ENCODE results near the gene ZRANB1. TPM values are rescaled to one million over a fixed set of nuclear protein-coding genes. Genes with fewer than 3 reads are reported as not detected.
"Not testable (repeated sequence)": the region's sequence is repeated elsewhere in the genome, so short reads cannot be mapped to it uniquely, and the experiment has no call there.

ZRANB1 gene
- total and polyA plus RNA-seq, 2 donors from 2014 or later, result 8.9 to 17.5 TPM

DNA sequence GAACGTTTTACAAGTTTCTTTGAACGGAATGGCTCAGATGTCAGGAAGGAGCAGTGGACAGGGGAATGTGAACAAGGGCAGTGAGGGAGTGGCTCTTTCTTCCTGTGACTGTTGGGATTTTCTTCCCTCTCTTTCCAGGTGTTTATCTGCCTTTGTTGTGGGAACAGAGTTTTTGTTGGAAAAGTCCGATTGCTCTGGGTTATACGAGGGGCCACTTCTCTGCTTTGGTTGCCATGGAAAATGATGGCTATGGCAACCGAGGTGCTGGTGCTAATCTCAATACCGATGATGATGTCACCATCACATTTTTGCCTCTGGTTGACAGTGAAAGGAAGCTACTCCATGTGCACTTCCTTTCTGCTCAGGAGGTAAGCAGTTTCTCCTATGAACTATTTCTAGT, 41.4 kb downstream of the ZRANB1 start:
- TF ChIP-seq CTCF (IDR thresholded peaks at IDR 0.05; ENCODE audit: borderline replicate concordance, extremely low read depth, insufficient read depth), result no peak
- Histone ChIP-seq H3K36me3 (ENCODE audit: control insufficient read depth in 2 of 3, insufficient read depth in 3 of 3, low read length in 3 of 3) (peaks cover 13 to 24% (median 13%) of the 10 kb centered on the region in 3 donors), H3K9me3 (ENCODE audit: control insufficient read depth in 2 of 3, insufficient read depth in 1 of 3, low read length in 3 of 3) (no peaks in the 10 kb centered on the region), H3K4me1 (ENCODE audit: control insufficient read depth in 2 of 3, insufficient read depth in 2 of 3, low read depth in 1 of 3, low read length in 3 of 3) (no peaks in the 10 kb centered on the region), H3K27ac (ENCODE audit: low read depth in 2 of 2, low read length in 2 of 2) (no peak overlapping the region), H3K4me3 (ENCODE audit: low read length in 3 of 3) (no peak overlapping the region), H3K9ac (ENCODE audit: low read length in 3 of 3) (no peak overlapping the region), H3K27me3 (ENCODE audit: control insufficient read depth, insufficient read depth, low read length) (no peaks in the 10 kb centered on the region)
- FAIRE-seq (no peak), DNase-seq (peak in 2 of 5 donors; percentile 35 to 40)
- intact Hi-C loops (cut with DNase I), result no loop called here

DNA sequence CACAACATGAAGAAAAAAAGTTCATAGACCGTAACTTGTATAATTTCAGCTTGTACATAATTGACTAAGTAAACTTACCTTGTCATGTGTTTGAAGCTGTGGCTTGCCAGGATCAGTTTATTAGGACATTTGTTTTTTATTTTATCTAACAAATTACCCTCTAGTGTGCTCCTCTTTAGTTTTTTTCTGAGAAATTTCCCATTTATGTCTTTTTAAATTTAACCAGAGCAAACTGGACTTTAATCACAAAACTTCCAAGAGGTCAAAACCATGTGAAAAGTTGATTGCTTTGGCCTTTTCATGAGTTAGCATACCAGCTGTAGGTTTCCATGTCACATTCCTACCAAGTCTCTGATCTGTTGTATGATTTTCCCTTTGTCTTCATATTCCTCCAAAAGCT, 42.5 kb downstream of the ZRANB1 start:
- peaks cover 13 to 24% (median 13%) of the 10 kb centered on the region in 3 donors for H3K36me3 ChIP-seq (ENCODE audit: control insufficient read depth in 2 of 3, insufficient read depth in 3 of 3, low read length in 3 of 3)
- H3K9me3 ChIP-seq (ENCODE audit: control insufficient read depth in 2 of 3, insufficient read depth in 1 of 3, low read length in 3 of 3), result no peaks in the 10 kb centered on the region
- TF ChIP-seq CTCF (IDR thresholded peaks at IDR 0.05; ENCODE audit: borderline replicate concordance, extremely low read depth, insufficient read depth), result no peak
- H3K27ac ChIP-seq (ENCODE audit: low read depth in 2 of 2, low read length in 2 of 2), result peak overlapping the region in 1 of 2 donors; percentile 13
- no peak for DNase-seq
- no peak overlapping the region for H3K9ac ChIP-seq (ENCODE audit: low read length in 3 of 3)
- H3K27me3 ChIP-seq (ENCODE audit: control insufficient read depth, insufficient read depth, low read length), result no peaks in the 10 kb centered on the region
- FAIRE-seq, result no peak
- intact Hi-C loops (cut with DNase I), result no loop called here
- H3K4me1 ChIP-seq (ENCODE audit: control insufficient read depth in 2 of 3, insufficient read depth in 2 of 3, low read depth in 1 of 3, low read length in 3 of 3), result no peaks in the 10 kb centered on the region
- H3K4me3 ChIP-seq (ENCODE audit: low read length in 3 of 3), result no peak overlapping the region

DNA sequence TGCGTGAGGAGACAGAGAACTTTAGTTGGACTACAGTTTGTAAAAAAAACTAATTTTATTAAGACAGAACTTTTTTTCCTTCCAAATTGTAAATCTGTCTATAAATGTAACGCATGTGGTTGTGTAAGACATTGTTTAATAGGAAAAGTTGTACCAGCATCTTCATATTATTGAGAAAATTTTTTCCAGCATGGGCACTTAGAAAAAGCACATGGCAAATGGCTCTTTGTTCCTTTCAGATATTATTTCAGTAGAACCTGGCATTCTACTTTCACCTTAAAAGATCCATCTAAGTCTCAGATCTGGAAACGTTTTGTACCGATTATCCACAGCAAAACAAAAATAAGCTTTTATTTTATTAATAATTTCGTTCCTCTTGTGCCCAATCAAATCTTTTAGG, 43.2 kb downstream of the ZRANB1 start:
- H3K36me3 ChIP-seq (ENCODE audit: control insufficient read depth in 2 of 3, insufficient read depth in 3 of 3, low read length in 3 of 3), result peaks cover 13 to 24% (median 13%) of the 10 kb centered on the region in 3 donors
- no peak for TF ChIP-seq CTCF (IDR thresholded peaks at IDR 0.05; ENCODE audit: borderline replicate concordance, extremely low read depth, insufficient read depth)

GRCh38 chr10:124987788-124988187, 45.9 kb downstream of the ZRANB1 start:
- Histone ChIP-seq H3K4me1 (ENCODE audit: control insufficient read depth in 2 of 3, insufficient read depth in 2 of 3, low read depth in 1 of 3, low read length in 3 of 3) (no peaks in the 10 kb centered on the region), H3K4me3 (ENCODE audit: low read length in 3 of 3) (no peak overlapping the region), H3K27me3 (ENCODE audit: control insufficient read depth, insufficient read depth, low read length) (no peaks in the 10 kb centered on the region), H3K9me3 (ENCODE audit: control insufficient read depth in 2 of 3, insufficient read depth in 1 of 3, low read length in 3 of 3) (no peaks in the 10 kb centered on the region), H3K27ac (ENCODE audit: low read depth in 2 of 2, low read length in 2 of 2) (no peak overlapping the region), H3K9ac (ENCODE audit: low read length in 3 of 3) (no peak overlapping the region), H3K36me3 (ENCODE audit: control insufficient read depth in 2 of 3, insufficient read depth in 3 of 3, low read length in 3 of 3) (peaks cover 15 to 37% (median 27%) of the 10 kb centered on the region in 3 donors)
- intact Hi-C loops (cut with DNase I), result no loop called here
- FAIRE-seq, result no peak
- no peak for TF ChIP-seq CTCF (IDR thresholded peaks at IDR 0.05; ENCODE audit: borderline replicate concordance, extremely low read depth, insufficient read depth)
- no peak for DNase-seq

More for the DNA sequence above, 43.2 kb downstream of the ZRANB1 start:
- Histone ChIP-seq H3K27ac (ENCODE audit: low read depth in 2 of 2, low read length in 2 of 2) (no peak overlapping the region), H3K4me1 (ENCODE audit: control insufficient read depth in 2 of 3, insufficient read depth in 2 of 3, low read depth in 1 of 3, low read length in 3 of 3) (no peaks in the 10 kb centered on the region), H3K9ac (ENCODE audit: low read length in 3 of 3) (no peak overlapping the region), H3K4me3 (ENCODE audit: low read length in 3 of 3) (no peak overlapping the region), H3K9me3 (ENCODE audit: control insufficient read depth in 2 of 3, insufficient read depth in 1 of 3, low read length in 3 of 3) (no peaks in the 10 kb centered on the region), H3K27me3 (ENCODE audit: control insufficient read depth, insufficient read depth, low read length) (no peaks in the 10 kb centered on the region)
- no peak for FAIRE-seq
- no peak for DNase-seq
- intact Hi-C loops (cut with DNase I), result no loop called here

DNA sequence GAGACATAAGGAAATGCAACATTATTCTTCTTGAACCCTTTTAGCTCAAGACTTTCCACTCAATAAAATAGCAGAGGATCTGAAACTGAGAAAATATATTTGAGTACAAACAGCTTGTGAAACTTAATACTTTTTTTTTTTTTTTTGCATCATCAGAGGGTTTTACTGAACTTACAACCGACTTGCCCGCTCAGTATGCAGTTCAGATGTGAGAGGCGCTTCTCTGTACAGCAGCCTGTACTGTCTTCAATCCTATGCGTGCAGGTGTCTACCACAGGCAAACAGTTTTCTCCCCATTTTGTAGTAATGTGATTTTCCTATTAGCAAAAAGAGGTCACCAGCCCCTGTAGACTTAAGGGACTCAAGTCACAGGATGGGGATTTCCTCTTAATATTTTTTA, 46.8 kb downstream of the ZRANB1 start:
- H3K4me1 ChIP-seq (ENCODE audit: control insufficient read depth in 2 of 3, insufficient read depth in 2 of 3, low read depth in 1 of 3, low read length in 3 of 3); H3K9ac ChIP-seq (ENCODE audit: low read length in 3 of 3); FAIRE-seq; H3K27ac ChIP-seq (ENCODE audit: low read depth in 2 of 2, low read length in 2 of 2); H3K4me3 ChIP-seq (ENCODE audit: low read length in 3 of 3); intact Hi-C loops (cut with DNase I); H3K9me3 ChIP-seq (ENCODE audit: control insufficient read depth in 2 of 3, insufficient read depth in 1 of 3, low read length in 3 of 3); H3K27me3 ChIP-seq (ENCODE audit: control insufficient read depth, insufficient read depth, low read length): not testable (repeated sequence)
- H3K36me3 ChIP-seq (ENCODE audit: control insufficient read depth in 2 of 3, insufficient read depth in 3 of 3, low read length in 3 of 3), result peaks cover 15 to 47% (median 30%) of the 10 kb centered on the region in 3 donors
- DNase-seq, result peak in 1 of 5 donors; percentile 7
